NCI-H1694 (cell line): ENCODE data around the gene FTO.
A peak's percentile ranks its signal among the peaks of the same experiment; 100 is the strongest.
"Not testable (repeated sequence)": the region's sequence is repeated elsewhere in the genome, so short reads cannot be mapped to it uniquely, and the experiment has no call there.

Source experiments
- DNase-seq: peaks from one replicate; lab custom pipeline; 2025; lab: John Stamatoyannopoulos, UW

Gene FTO

GRCh38 chr16:54181683-54182329, 477.9 kb downstream of the FTO start:
- DNase-seq, result not testable (repeated sequence)

DNA sequence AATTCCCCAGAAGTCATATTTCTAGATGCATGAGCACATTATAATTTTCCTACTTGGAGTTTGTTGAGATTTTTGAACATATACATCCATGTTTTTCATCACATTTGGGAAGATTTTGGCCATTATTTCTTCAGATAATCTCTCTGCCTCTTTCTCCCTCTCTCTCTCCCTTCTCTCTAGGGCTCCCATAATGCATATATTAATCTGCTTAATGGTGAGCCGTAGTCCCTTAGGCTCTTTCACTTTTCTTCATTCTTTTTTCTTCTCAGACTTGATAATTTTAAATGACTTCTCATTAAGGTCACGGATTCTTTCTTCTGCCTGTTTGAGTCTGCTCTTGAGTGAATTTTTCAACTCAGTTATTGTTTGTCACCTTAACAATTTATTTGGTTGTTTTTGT, 481.1 kb downstream of the FTO start:
- no peak for DNase-seq

DNA sequence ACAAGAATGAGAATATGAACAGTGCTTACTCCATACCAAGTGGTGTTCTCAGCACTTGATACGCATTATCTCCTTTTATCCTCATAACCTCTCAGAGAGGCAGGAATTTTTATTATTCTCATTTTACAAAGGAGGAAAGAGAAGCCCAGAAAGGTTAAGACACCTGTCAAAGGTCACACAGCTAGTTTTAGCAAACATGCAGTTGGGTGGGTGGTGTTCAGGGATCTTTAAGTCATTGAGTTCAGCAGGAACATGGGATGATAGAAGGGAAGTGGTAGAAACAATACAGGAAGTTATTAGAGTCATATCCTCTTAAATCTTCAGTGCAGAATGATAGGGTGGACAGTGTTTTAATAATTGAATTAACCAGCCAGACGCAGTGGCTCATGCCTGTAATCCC, 487.2 kb downstream of the FTO start:
- no peak for DNase-seq

DNA sequence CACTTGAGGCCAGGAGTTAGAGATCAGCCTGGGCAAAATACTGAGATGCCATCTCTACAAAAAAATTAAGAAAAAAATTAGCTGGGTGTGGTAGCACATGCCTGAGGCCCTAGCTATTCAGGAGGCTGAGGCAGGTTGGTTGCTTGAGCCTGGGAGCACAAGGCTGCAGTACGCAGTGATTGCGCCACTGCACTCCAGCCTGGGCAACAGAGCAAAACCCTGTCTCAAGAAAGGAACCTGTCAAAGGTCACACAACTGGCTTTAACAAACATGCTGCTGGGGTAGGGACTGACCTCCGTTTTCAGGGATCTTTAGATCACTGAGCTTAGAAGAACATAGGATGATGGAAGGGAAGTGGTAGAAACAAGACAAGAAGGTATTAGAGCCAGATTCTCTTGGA, 487.6 kb downstream of the FTO start:
- no peak for DNase-seq

DNA sequence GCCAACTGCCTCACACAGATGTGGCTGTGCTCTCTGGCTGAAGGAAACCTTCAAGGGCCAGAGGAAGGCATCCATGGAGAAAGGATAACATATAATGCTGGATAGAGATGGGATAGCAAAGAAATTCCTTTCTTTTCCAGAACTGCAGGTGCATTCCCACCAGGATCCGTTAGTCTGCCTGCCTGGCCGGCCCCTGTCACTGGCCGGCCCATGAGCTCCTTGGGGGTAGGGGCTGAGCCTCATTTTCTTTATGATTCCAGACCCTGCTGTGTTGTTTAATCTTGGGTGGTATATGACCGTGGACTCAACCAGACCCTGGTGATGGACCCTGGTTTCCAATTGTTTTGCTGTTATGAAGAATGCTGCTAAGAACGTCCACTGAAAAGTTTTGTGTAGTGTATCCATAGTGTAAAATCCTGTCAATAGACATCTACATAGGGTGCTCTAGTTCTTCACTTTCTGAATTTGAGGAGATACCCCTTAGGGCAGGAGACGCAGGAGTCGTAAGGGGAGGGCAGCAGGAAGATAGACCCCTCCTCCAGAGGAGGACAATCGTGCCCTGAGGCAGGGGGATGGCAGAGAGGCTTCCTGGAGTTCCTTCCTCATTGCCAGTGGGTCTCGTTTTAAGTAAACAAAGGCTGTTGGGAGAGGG, 489.2 kb downstream of the FTO start:
- DNase-seq, result no peak

GRCh38 chr16:54193665-54194333, 489.8 kb downstream of the FTO start:
- peak; percentile 50 for DNase-seq

GRCh38 chr16:54194334-54194743, 490.4 kb downstream of the FTO start:
- DNase-seq, result no peak

DNA sequence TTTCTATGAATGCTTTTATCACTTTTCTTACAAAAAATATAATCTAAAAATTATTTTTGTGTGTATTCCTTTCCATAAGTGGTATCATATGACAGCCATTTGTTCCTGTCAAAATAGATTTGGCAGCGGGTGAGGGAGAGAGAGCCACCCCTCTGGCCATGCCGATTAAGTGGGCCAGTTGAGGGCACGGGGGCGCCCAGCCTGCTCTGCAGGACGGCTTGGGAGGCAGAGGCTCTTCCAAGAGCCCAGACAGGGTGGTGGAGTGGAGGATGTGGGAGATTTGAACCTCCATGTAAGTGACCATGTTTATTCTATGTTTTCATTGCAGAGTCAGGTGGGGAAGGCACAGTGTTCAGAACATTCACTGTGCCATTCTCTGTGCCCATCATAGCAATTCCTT, 493.8 kb downstream of the FTO start:
- DNase-seq, result no peak

DNA sequence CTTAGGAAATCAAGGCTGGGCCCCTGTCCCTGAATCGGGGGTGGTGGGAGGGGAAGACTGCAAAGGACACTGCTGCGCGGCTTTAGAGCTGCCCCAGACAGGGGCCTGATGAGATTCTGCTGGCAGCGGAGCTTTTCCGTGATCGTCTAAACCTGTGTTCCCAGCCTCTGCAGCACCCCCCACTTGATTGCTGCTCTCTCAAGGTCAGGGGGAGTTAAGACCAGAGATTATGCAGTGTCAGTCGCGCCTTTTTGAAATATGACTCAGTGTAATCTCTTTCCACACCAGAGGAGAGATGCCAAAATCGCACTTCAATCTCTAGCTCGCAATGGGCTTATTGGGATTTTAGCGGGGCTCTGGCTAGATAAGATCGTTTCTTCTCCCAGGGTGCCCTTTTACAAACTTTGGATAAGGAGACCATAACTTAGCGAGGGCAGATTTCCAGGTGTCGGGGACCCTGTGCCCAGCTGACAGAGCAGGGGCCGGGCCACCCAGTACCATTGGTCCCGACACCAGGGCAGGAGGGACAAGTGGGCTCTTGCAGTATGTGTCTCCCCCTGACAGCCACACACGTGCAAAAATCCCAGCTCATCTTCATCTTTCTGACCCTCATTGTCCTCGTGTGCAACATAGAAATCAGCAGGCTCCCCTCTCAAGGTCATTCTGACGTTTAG, 495.7 kb downstream of the FTO start:
- DNase-seq, result no peak

DNA sequence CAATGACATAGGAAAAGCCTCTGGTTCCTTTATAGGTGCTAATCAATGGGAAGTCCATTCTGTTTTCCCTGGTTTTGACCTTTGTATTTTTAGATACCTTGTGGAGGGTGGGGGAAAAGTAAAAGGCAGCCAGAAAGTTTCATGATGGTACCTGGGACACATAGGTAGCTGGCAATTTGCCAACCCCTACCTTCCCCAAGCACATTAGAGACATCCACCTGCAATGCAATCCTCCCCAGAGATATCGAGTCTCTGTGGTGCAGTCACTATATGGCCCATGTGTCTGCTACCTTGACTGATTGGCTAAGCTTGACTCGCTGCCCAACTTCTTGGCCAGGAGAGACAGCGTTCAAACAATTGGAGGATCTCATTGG, 496.2 kb downstream of the FTO start:
- DNase-seq, result no peak

DNA sequence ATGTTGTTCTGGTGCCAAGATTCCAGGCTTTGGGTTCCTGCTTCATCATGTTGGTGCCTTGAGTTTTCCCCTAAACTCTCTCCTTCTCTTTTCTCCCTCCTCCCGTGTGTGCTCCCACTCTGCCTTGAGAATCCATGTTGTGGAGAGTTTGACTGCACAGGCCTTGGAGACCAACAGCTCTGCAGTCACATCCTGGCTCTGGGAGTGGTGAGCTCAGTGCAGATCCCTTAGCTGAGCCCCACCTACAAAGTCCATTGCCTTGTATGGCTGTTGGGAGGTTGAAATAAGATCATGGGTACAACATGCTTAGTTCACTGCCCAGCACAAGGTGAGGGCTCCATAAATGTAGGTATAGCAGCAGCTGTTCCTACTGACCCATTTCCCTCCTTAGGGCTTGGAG, 496.8 kb downstream of the FTO start:
- DNase-seq, result no peak

GRCh38 chr16:54201200-54201599, 497.2 kb downstream of the FTO start:
- no peak for DNase-seq
